GM18511 (cell line): ENCODE data around the gene CDH18.

ENCODE experiments used
- ATAC-seq: cut with Tn5 transposase; IDR thresholded peaks from one replicate; pipeline ENCODE4 v1.9.1; 2021; ENCODE audit warnings: mild to moderate bottlenecking, moderate library complexity; ENCODE audit not compliant: unreplicated experiment

The CDH18 gene

GRCh38 chr5:19928562-19929421 is 59.2 kb downstream of the CDH18 start:
- ATAC-seq = peak; percentile 81

GRCh38 chr5:19927919-19928318 is 60.1 kb downstream of the CDH18 start:
- ATAC-seq = no peak

- no peak for ATAC-seq
Measured at GRCh38 chr5:19927170-19927569, 60.8 kb downstream of the CDH18 start.

GRCh38 chr5:19923742-19924141 is 64.3 kb downstream of the CDH18 start:
- ATAC-seq = no peak

- ATAC-seq = no peak
Measured at GRCh38 chr5:19920761-19921160, 67.2 kb downstream of the CDH18 start.

- no peak for ATAC-seq
Measured at GRCh38 chr5:19918780-19919179, 69.2 kb downstream of the CDH18 start.

GRCh38 chr5:19917588-19918122 is 70.3 kb downstream of the CDH18 start:
- ATAC-seq = no peak

GRCh38 chr5:19910136-19910535 is 77.9 kb downstream of the CDH18 start:
- ATAC-seq = no peak

GRCh38 chr5:19904766-19905165 is 83.2 kb downstream of the CDH18 start:
- ATAC-seq = no peak

GRCh38 chr5:19903611-19904010 is 84.4 kb downstream of the CDH18 start:
- no peak for ATAC-seq

- no peak for ATAC-seq
Measured at GRCh38 chr5:19902316-19902934, 85.6 kb downstream of the CDH18 start.

GRCh38 chr5:19900269-19900668 is 87.7 kb downstream of the CDH18 start:
- ATAC-seq = no peak

- ATAC-seq = no peak
Measured at GRCh38 chr5:19891658-19892057, 96.3 kb downstream of the CDH18 start.

- no peak for ATAC-seq
Measured at GRCh38 chr5:19886123-19886917, 101.7 kb downstream of the CDH18 start.

- no peak for ATAC-seq
Measured at GRCh38 chr5:19885040-19885824, 102.8 kb downstream of the CDH18 start.

GRCh38 chr5:19880859-19881436 is 107.1 kb downstream of the CDH18 start:
- ATAC-seq = no peak

- no peak for ATAC-seq
Measured at GRCh38 chr5:19880458-19880857, 107.5 kb downstream of the CDH18 start.

GRCh38 chr5:19874811-19875210 is 113.2 kb downstream of the CDH18 start:
- ATAC-seq = no peak

GRCh38 chr5:19866090-19866450 is 121.9 kb downstream of the CDH18 start:
- ATAC-seq = no peak
